Activated CD8-positive, alpha-beta memory T cell treated with anti-CD3 and anti-CD28 coated beads, Interleukin-2, amount 50 U/mL, for 1 hour (primary cell): Measurements from ENCODE around the gene MPP1.
"Not testable (repeated sequence)": the region's sequence is repeated elsewhere in the genome, so short reads cannot be mapped to it uniquely, and the experiment has no call there.

Source experiments
- DNase-seq: peaks from one replicate; pipeline ENCODE4 v3.0.0-alpha.2; 2020; ENCODE audit errors: extremely low read depth

The MPP1 gene

DNA sequence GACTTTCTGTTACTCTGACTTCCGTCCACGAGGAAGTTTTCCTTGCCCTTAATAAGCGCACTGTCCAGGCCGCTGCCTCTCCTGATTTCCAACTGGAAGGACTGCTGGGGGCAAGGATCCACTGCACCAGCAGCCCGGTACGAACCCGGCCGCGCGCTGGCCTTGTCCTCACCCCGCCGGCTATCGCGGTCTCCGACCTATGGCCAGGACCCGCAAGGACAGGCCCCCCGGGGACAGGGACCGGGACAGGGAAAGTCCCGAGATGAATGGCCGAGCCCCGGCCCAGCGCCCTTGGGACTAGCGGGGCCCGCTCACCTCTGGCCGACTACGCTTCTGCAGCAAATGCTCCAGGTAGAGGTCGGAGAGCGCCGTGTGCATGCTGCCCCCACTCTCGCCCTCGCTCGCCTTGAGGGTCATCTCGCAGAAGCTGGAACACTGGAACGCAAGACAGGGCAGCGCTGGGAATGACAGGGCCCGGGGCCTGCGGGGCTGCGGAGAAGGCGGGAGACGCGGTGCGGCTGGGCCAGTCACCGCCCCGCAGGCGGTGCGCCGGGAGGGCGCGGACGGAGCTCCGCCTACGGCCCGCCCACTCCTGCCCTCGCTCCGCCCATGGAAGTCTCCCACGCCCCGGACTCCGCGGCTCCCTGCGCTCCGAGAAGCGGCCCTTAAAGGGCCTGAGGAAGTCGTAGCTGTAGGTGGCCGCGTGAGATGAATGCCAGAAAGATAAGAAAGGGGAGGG is at the start of gene MPP1:
TSS of gene MPP1 (minus strand) at position 529 of the 739 bp plus-strand sequence. CDS start at position 417, 112 bp downstream.
- DNase-seq = peak; percentile 9

DNA sequence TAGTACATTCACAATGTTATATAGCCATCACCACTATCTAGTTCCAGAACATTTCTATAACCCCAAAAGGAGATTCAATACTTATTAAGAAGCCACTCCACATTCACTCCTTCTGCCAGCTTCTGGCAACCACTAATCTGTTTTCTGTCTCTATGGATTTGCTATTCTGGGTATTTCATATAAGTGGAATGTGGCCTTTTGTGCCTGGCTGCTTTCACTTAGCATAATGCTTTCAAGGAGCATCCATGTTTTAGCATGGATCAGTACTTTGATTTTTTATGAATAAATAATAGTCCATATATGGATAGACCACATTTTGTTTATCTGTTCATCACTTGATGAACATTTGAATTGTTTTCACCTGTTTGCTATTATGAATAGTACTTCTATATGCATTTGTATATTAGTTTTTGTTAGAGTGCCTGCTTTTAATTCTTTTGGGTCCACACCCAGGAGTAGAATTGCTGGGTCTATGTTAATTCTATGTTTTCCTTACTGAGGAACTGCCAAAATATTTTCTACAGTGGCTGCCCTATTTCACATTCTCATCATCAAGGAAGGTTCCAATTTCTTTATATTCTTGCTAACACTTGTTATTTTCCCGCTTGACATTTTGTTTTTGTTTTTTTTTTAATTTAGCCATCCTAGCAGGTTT is 45.8 kb upstream of the MPP1 start:
- DNase-seq = no peak

- DNase-seq = no peak
Observed at GRCh38 chrX:154840856-154841255, 35.6 kb upstream of the MPP1 start.

DNA sequence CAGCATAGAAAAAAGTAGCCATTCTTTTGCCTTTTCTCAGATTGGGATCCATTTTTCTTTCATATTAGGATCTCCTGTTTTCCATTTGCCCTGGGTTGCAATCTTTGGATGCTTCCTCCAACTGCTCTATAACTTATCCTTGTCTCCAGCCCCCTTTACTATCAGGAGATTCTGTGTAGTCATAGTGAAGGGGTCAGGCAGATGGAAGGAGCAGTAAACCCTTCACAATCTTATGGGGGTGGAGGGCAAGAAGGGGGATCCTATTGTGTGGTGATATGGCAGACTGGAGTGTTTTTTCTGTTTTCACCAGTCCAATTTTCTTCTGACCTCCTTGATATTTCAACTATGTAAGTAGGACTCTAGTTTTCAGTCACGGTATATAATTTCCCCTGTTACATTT is 30.9 kb upstream of the MPP1 start:
- DNase-seq = no peak

- no peak for DNase-seq
Observed at GRCh38 chrX:154834562-154834961, 29.3 kb upstream of the MPP1 start, which contains the start of gene SMIM9. Gene SMIM9 (minus strand): TSS chrX:154834662. CDS start chrX:154830856, 3,806 bp downstream.

- no peak for DNase-seq
Observed at GRCh38 chrX:154833746-154834274, 28.5 kb upstream of the MPP1 start.

- no peak for DNase-seq
Observed at GRCh38 chrX:154829926-154830442, 24.7 kb upstream of the MPP1 start.

- DNase-seq = no peak
Observed at GRCh38 chrX:154829134-154829533, 23.8 kb upstream of the MPP1 start.

DNA sequence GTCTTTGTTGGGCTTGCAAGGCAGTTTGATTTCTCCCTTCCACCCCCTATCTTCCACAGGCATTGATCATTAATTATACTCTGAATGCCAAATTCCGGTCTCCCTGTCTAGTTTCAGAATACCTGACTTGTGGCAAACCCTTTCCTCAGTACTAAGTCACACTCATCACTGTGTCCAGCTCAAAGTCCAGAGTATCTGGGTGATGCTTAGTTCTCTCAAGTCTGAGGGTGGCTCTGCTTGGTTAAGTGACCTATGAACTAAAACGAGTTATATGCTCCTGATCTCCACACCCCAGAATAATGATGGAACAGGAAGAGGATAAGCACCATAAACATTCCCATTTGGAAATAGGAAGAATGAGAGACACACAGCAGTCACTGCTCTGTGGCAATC is 22.7 kb upstream of the MPP1 start:
- no peak for DNase-seq

DNA sequence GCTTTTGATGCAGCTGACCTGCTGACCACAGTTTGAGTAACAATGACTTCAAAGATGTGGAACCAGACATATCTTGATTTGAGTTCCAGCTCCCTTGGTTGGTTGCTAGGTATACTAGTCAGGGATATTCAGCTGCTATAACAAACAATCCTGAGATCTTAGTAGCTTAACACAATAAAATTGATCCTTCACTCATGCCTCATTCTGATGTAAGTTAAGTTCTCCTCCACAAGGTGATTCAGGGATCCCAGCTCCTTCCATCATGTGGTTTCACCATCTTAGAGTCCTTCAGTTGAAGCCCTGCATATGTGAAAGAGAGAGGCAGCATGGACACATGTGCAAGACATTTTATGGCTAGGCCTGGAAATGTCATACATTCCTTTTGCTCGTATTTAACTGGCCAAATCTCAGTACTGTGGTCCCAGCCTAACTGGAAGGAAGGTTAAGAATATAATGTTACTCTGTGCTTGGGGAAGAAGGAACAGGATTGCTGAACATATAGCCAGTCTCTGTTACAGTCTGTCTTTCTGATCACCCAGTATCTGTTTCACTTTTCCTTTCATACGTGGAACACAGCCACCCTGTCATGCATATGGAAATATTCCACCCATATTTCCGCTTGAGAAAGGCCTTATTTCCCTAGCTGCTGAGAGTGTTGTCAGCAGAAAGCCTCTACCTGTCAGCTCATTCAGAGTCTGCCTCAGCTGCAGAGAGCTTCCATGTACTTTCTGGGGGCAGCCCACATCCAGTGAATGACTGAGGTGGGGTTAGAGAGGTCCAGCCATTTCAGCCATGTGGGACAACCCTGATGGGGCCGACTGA is 22.1 kb upstream of the MPP1 start:
- DNase-seq = no peak

- not testable (repeated sequence) for DNase-seq
Observed at GRCh38 chrX:154825586-154825985, 20.3 kb upstream of the MPP1 start.

DNA sequence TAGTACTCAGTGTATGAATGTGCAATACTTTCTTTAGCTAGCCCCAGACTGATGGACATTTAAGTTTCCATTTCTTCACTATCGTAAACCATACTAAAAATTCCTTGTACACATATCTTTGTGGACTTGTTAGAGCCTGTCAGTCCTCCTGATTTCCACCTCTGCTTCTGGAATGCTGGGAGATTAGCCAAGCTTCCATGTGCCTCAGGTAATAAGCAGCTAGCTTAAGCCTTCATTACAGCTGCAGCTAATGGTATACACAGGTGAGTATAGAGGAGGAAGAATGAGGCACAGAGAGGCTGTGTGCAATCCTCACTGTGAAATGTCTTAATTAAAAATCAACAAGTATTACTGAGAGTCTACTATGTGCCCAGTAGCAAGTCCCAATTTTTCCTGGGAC is 19.4 kb upstream of the MPP1 start:
- no peak for DNase-seq

GRCh38 chrX:154822029-154822428 is 16.7 kb upstream of the MPP1 start:
- no peak for DNase-seq

DNA sequence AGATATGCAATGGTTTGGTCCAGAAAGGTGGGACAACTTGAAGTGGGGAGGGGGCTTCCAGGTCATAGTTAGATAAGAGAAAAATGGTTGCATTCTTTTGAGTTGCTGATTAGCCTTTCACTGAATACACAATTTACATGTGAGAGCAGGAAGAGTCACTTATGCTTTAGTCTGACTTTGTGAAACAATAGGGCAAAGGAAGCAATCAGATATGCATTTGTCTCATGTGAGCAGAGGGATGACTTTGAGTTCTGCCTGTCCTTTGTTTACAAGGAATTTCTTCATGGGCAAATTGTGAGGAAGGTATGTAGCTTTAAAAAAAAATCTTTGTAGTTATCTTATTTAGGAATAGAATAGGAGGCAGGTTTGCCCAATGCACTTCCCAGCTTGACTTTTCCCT is 16.2 kb upstream of the MPP1 start:
- no peak for DNase-seq

DNA sequence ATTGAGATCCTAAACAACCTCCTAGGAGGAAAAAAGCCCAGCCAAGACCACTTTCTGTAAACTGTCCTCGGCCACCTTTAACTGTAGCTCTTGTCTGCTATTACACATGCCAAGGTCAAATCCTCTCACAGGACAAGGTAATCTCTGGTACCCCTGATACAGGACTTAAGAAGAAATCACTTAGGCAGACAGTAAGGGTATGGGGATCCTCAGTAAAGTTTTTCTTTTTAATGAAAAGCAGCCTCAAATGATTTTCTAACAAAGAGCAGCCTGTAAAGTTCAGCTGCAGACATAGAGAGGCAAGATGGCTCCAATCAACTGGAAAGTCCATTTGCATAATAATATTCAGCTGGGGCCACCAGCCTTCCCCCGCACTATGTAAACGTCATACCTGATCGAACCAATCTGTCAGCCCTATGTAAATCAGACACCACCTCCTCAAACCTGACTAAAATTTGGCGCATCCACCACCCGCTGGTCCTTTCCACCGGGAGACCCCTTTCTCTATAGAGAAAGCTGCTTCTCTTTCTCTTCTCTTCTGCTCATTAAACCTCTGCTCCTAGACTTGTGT is 14.6 kb upstream of the MPP1 start:
- no peak for DNase-seq

- no peak for DNase-seq
Observed at GRCh38 chrX:154818916-154819770, 13.9 kb upstream of the MPP1 start.

DNA sequence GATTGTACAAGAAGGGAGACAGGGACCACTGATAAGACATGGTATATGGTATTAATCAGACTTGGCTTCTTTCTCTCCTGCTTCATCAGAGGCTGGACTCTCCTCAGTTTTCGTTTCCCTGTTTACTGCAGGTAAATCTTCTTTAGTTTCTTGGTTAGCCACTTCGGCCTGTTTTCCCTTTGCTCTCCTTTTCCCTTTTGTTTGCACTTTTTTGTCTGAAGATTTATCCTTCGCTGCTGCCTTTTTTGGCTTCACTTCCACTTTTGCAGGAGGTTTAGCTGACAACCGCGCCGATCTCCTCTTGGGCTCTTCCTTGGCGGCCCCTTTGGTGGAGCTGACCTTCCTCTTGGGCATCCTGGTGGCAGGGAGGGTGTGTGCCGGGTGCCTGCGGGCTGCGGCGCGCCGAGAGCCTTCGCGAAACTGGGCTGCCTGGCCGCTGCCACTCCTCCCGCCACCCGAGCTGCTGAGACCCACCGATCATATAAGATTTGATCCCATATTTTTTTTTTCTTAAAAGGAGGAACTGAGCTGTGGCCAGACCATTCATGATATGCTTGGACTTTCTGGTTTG is 11.8 kb upstream of the MPP1 start:
- not testable (repeated sequence) for DNase-seq

GRCh38 chrX:154816326-154816898 is 11.1 kb upstream of the MPP1 start:
- not testable (repeated sequence) for DNase-seq

GRCh38 chrX:154815274-154815818 is 10.1 kb upstream of the MPP1 start:
- no peak for DNase-seq

DNA sequence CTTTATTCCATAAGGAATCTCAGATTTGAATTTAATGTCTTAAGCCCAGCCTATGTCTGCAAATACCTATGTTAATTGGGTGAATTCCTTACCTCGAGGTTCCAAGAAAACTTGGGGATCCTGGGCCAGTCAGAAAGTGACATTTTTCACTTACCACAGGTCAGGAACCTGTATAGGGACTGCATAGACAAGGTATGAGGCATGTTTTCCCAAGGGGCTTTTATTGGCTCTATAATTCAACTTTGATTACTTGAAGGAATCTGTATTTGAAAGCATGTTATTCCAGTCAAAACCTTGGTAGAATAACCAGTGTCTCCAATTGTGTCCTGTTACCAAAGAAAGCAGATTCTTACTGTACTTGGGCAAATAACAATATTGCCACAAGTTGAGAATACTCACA is 8.5 kb upstream of the MPP1 start:
- no peak for DNase-seq
